Psoas muscle (tissue), 8 donors: ENCODE measurements around the gene PTPRD. TPM values are rescaled to one million over a fixed set of nuclear protein-coding genes. Genes with fewer than 3 reads are reported as not detected.

Source experiments
- ATAC-seq, 4 donors: fragments of 200-7000 bp; cut with Tn5 transposase; one replicate each; pipeline ENCODE4 v1.9.1; 2020; ENCODE audit warnings: moderate library complexity in 3 of 4, mild to moderate bottlenecking in 2 of 4
- DNase-seq, 2 donors: peaks; one replicate each; pipeline ENCODE4 v3.0.0-alpha.2; 2020
- H3K27ac ChIP-seq: fragments of 200-600 bp; one replicate; pipeline ENCODE4 v1.8.0; 2022
- H3K27me3 ChIP-seq, 3 donors: fragments of 200-600 bp in 1 of 3; one replicate each; pipeline versions ENCODE4 v1.6.1 to v1.8.0; 2013 to 2022; ENCODE audit warnings: low read length in 2 of 3, mild to moderate bottlenecking in 2 of 3, moderate library complexity in 1 of 3; ENCODE audit not compliant: insufficient read depth in 3 of 3
- H3K36me3 ChIP-seq, 2 donors: fragments of 200-600 bp in 1 of 2; one replicate each; pipeline versions ENCODE4 v1.6.1 to v1.8.0; 2013 to 2022; ENCODE audit warnings: low read depth in 1 of 2, mild to moderate bottlenecking in 1 of 2, moderate library complexity in 1 of 2; ENCODE audit not compliant: insufficient read depth in 1 of 2
- H3K4me1 ChIP-seq: fragments of 200-600 bp; one replicate; pipeline ENCODE4 v1.8.0; 2022
- H3K4me3 ChIP-seq: fragments of 200-600 bp; one replicate; pipeline ENCODE4 v1.8.0; 2022; ENCODE audit warnings: mild to moderate bottlenecking
- H3K9me3 ChIP-seq: fragments of 200-600 bp; one replicate; pipeline ENCODE4 v1.8.0; 2022
- CTCF ChIP-seq: fragments of 200-600 bp; IDR thresholded peaks from one replicate; pipeline ENCODE4 v1.8.0; 2022; ENCODE audit warnings: antibody characterized with exemption
- WGBS, 3 donors: extraction: QIAGEN DNeasy Blood & Tissue Kit; methylation state at CpG; one replicate each; pipeline versions ENCODE4 v1.1.6 to v1.1.7; 2013; 5-methylcytosine and 5-hydroxymethylcytosine counted together
- intact Hi-C, 2 donors: fragments of 100-400 bp; cut with DNase I; formaldehyde crosslinking; loops; one replicate each; pipeline versions ENCODE4 v1.11.0 to v1.14.2; 2022
- polyA plus RNA-seq, 3 donors: library from polyadenylated mRNA; stranded (reverse); fragments of 200-250 nt; gene quantifications; one replicate each; pipeline ENCODE4 v1.2.3, GENCODE V29; 2013
- total RNA-seq, 4 donors: library from RNA; stranded (reverse); fragmentation: NEBNext Ultra II Directional in 2 of 4; extraction: Animal tissue kit (Norgen Biotek cat#: 25700) in 2 of 4; gene quantifications; one replicate each; pipeline versions ENCODE4 v1.2.1 to v1.2.4, GENCODE V29; 2021 to 2023
- donor health status: healthy with polysubstance abuse.
- donor health status: DM: no; HTN: no; CAD: no; lungs with moderate emphysema.
- donor health status: Bipolar disorder and iron deficiency.
- donor health status: healthy.
- donor health status: DM: yes; HTN: yes; CAD: no.
- donor health status: DM: no; HTN: no; CAD: no.
- donor health status: DM: no; HTN: no; CAD: no.
- donor health status: DM: yes; HTN: yes; CAD: no.

The PTPRD gene
- total and polyA plus RNA-seq, 7 donors = 0.44 to 3.1 (median 0.91) TPM

- ATAC-seq = no peak
- 55 to 61% (median 57%) methylated on average over 4 of the region's 4 CpGs for WGBS, 3 donors
- intact Hi-C loops = no loop called here
- Histone ChIP-seq H3K4me3 (no peak overlapping the region), H3K9me3 (no peaks in the 10 kb centered on the region), H3K27ac (no peak overlapping the region), H3K4me1 (no peaks in the 10 kb centered on the region), H3K36me3 (no peaks in the 10 kb centered on the region), H3K27me3 (no peaks in the 10 kb centered on the region)
- DNase-seq = no peak
- no peak for TF ChIP-seq CTCF
These were observed 1055.7 kb downstream of the PTPRD start for GRCh38 chr9:9556865-9557803.

- H3K9me3 ChIP-seq = no peaks in the 10 kb centered on the region
- no peak for ATAC-seq
- H3K27ac ChIP-seq = no peak overlapping the region
- intact Hi-C loops = no loop called here
- WGBS, 3 donors = 29 to 36% (median 35%) methylated on average over 2 of the region's 2 CpGs
- no peaks in the 10 kb centered on the region for H3K27me3 ChIP-seq
- TF ChIP-seq CTCF = no peak
- no peak for DNase-seq
- H3K4me1 ChIP-seq = no peaks in the 10 kb centered on the region
- no peak overlapping the region for H3K4me3 ChIP-seq
- H3K36me3 ChIP-seq = no peaks in the 10 kb centered on the region
These were observed 1060.1 kb downstream of the PTPRD start for GRCh38 chr9:9552665-9553064.

GRCh38 chr9:9538766-9539165 is 1074.0 kb downstream of the PTPRD start:
- Histone ChIP-seq H3K27ac (no peak overlapping the region), H3K27me3 (no peaks in the 10 kb centered on the region), H3K4me3 (no peak overlapping the region), H3K4me1 (no peaks in the 10 kb centered on the region), H3K9me3 (no peaks in the 10 kb centered on the region), H3K36me3 (no peaks in the 10 kb centered on the region)
- ATAC-seq = no peak
- TF ChIP-seq CTCF = no peak
- intact Hi-C loops = no loop called here
- no peak for DNase-seq

GRCh38 chr9:9538356-9538755 is 1074.4 kb downstream of the PTPRD start:
- no peaks in the 10 kb centered on the region for H3K27me3 ChIP-seq
- H3K36me3 ChIP-seq = no peaks in the 10 kb centered on the region
- 73 to 76% (median 74%) methylated on average over 4 of the region's 4 CpGs for WGBS, 3 donors
- no peaks in the 10 kb centered on the region for H3K4me1 ChIP-seq
- TF ChIP-seq CTCF = no peak
- DNase-seq = no peak
- H3K4me3 ChIP-seq = no peak overlapping the region
- no peaks in the 10 kb centered on the region for H3K9me3 ChIP-seq
- no peak for ATAC-seq
- H3K27ac ChIP-seq = no peak overlapping the region
- intact Hi-C loops = no loop called here

- no peaks in the 10 kb centered on the region for H3K36me3 ChIP-seq
- WGBS, 3 donors = 65 to 76% (median 70%) methylated on average over 9 of the region's 9 CpGs
- no peak for ATAC-seq
These were observed 1076.3 kb downstream of the PTPRD start for GRCh38 chr9:9536523-9536922.

More at GRCh38 chr9:9536523-9536922, 1076.3 kb downstream of the PTPRD start:
- no peaks in the 10 kb centered on the region for H3K27me3 ChIP-seq
- intact Hi-C loops = no loop called here
- no peak for DNase-seq
- no peaks in the 10 kb centered on the region for H3K4me1 ChIP-seq
- TF ChIP-seq CTCF = no peak
- H3K4me3 ChIP-seq = no peak overlapping the region
- no peaks in the 10 kb centered on the region for H3K9me3 ChIP-seq
- H3K27ac ChIP-seq = no peak overlapping the region
